A172 (cell line): ENCODE measurements around the gene PWWP2B. TPM values are rescaled to one million over a fixed set of nuclear protein-coding genes. Genes with fewer than 3 reads are reported as not detected.

ENCODE experiments used
- DNase-seq: peaks from one replicate; pipeline ENCODE4 v3.0.0-alpha.2; 2015; ENCODE audit warnings: low spot score
- total RNA-seq: library from RNA; depleted of rRNA; stranded (reverse); fragments of >200 nt; shearing (Covaris generic); gene quantifications from 2 replicates; pipeline ENCODE4 v1.2.3, GENCODE V29; 2014

PWWP2B gene
- total RNA-seq, 1 experiment from 2014 or later: 20.9 TPM

DNA sequence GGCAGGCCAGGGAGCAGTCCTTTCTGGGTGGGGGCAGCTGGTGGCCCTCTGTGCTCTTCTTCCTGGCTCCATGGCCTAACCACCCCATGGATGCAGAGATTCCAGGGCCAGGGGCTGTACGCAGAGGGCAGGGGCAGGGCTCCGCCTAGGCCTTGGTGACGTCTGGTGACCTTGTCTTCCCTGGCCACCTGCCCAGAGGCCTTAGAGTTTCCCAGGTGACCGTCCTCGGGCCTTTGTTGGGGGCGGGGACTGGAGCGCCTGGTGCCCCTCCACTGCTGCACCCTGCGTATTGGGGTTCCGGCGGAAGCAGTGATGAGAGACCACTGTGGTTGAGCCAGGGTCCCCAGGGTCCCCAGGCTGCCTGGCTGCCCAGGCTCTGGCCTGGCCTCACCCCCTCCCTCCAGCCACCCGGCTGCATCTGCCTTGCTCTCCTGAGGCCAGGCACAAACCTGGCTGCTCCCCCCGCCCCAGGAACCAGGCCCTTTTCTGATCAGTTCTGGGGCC is 10.3 kb downstream of the PWWP2B start:
- DNase-seq: no peak

DNA sequence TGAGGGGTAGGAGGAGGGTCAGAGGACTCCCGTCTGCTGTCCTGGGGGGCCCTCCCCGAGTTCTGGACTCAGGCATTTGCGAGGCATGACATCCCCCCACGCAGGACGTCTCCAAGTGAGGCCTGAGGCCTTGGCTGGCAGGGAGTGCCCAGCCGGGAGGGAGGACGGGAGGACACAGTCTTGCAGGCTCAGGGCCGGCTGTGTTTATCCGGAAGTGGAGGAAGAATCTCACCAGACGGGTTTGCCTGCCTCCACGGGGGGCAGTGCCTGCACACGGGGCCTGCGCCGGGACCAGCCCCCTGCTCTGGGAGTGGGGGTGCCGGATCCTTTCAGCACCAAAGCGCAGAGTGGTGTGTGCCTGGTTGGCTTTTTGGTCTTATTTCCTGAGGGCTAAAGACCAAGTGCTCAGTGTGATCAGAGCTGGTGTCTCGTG is 10.9 kb downstream of the PWWP2B start:
- DNase-seq: no peak

DNA sequence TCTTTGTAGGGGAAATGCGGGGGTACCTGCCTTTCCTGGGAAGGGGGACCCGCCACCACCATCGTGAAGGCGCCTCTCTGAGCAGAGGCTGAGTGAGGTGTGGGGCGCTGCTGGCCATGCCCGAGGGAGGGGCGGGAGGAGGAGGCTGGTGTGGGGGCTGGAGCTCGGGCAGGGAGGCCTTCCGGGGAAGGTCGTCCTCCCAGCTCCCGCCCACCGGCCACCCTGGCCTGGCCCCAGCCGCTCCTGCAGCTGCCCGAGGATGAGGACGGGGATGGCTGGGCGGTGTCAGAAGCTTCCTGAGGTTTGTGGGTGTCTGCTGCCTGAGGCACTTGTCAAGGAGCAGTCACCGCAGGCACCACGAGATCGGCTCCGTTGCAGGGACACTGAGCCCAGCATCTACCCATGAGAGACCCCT is 11.4 kb downstream of the PWWP2B start:
- DNase-seq: peak; percentile 36

DNA sequence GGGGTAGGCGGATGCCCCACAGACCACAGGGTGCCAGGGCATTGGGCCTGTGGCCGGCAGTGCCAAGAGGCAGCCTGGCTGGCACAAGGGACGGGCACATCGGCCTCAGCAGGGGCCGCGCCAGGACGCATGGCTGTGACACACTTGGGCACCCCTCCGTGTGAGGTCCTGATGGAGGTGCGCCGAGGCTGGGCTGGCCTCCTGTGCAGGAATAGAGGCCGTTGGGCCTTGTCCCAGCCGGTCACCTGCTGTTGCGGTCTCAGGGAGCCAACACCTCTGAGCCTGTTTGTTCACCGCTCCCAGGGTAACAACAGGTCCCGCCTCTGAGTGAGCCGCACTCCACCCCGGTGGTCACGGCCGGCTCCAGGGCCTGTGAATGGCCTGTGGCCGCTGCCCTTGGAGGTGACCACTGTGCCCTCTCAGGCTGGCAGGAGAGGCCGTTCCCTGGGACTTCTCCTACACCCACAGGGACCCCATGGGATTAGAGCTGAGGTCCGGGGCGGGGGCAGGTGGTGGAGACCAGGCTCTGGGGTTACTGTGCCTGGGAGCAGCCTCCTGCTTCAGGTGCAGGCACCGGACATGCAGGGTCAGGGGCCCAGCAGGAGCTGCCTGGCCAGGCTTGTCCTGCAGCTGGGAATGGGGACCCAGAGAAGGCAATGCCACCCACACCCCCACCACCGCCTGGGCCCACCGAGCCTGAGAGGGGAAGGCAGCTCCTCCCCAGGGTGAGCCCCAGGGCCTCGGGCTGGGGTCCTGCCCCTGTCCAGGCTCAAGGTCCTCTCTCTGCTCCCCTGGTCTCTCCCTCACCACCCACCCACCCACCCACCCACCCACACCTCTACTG is 12.0 kb downstream of the PWWP2B start:
- DNase-seq: no peak

DNA sequence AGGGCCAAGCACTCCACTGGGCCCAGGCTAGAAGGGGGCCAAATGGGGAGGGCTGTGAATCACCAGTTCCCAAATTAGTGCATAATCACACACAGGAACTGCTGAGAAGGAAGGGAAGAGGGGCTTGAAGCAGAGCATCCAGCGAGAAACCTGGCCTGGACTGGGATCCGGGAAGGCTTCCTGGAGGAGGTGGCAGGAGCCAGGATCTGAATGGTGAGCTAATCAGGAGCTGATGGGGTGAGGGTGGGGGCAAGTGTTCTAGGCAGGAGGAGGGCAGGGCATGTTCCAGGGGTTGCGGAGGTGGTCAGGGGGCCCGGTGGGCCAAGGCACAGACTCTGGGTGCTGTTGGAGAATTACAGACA is 12.6 kb downstream of the PWWP2B start:
- no peak for DNase-seq

DNA sequence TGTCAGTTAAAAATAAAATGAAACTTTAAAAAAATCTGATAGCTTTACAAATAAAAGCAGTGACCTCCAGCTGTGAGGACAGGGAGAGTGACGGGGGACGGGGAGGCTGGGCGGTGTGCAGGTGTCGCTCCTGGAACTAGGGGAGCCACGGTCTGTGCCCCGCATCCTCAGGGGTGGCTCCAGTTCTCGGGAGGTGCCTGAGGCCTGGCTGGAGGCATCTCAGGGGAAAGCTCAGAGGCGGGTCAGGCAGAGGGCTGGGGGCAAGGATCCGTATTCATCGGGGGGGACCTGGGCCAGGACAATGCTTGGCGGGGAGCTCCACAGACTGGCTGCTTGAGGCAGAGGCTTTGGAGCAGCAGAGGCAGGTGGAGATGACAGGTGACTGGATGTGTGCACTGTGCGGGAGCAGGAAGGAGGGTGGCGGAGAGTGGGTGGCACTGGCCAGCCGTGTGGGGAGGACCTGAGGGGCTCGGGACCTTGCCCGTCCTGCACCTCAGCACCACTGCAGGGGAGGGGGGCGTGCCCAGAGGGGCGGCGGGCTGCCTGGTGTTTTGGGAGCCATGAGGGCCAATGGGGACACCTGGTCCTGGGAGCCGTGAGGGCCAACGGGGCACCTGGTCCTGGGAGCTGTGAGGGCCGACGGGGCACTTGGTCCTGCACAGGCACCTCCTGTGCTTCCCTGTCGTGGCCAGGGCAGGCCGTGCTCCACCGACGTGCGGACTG is 13.2 kb downstream of the PWWP2B start:
- DNase-seq: no peak

DNA sequence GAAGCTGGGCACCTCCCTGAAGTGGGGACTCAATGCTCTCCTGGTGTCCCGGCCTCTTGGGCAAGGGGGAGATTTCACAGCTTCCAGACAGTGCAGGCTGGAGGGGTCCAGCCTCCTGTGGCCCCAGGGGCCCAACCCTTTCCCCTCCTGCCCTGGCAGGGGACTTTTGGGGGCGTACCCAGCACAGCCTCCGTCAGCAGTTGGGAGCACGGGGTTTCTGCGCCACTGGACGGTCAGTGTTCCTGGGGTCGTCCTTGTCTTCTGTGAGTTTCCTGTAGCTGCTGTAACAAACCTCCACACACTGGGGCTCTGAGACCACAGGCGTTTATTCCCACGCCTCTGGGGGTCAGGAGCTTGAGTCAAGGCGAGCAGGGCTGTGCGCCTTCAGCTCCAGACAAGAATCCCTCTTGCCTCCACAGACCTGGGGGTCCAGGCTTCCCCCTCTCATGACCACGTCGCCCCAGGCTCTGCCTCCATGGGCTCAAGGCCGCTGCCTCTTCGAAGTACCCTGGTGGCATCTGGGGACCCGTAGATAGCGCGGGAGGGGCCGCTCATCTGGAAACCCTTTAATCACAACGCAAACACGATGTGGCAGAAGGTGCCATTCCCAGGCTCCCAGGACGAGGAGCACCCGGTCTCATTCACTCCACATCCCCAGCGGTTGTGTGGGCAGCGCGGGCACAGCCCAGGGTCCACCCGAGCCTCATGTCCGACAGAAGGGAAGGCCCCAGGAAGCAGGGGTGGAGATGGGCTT is 14.0 kb downstream of the PWWP2B start:
- no peak for DNase-seq

DNA sequence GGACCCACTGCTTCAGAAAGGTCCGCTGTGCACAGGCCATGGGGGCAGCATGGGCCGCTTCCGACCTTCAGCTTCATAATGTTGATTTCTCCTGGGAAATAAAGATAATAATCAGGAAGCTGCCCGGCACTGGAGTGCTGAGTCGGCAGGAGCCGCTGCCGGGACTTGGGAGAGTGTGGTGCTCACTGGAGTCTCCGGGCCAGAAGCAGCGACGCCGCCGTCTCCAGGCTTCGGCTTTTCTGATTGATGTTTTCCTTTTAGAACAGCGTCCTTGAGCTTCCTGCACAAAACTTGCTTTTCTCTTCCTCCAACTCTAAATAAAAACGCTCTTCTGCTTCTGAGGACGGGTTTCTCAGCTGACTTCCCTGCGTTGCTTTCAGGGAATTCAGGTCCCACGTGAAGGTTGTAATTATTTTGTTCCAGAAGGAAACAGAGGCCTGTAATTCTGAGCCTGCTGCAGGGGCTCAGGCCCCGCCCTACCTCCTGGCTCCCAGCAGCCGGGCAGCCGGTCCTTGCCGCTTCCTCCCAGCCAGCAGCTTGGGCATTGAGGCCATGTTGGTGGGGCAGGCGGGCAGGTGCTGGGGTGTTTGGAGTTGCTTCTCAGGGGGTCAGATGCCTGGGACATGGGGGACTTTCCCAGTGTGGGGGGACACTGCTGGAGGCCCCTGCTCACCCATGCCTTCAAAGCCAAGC is 14.7 kb downstream of the PWWP2B start:
- DNase-seq: peak; percentile 59

DNA sequence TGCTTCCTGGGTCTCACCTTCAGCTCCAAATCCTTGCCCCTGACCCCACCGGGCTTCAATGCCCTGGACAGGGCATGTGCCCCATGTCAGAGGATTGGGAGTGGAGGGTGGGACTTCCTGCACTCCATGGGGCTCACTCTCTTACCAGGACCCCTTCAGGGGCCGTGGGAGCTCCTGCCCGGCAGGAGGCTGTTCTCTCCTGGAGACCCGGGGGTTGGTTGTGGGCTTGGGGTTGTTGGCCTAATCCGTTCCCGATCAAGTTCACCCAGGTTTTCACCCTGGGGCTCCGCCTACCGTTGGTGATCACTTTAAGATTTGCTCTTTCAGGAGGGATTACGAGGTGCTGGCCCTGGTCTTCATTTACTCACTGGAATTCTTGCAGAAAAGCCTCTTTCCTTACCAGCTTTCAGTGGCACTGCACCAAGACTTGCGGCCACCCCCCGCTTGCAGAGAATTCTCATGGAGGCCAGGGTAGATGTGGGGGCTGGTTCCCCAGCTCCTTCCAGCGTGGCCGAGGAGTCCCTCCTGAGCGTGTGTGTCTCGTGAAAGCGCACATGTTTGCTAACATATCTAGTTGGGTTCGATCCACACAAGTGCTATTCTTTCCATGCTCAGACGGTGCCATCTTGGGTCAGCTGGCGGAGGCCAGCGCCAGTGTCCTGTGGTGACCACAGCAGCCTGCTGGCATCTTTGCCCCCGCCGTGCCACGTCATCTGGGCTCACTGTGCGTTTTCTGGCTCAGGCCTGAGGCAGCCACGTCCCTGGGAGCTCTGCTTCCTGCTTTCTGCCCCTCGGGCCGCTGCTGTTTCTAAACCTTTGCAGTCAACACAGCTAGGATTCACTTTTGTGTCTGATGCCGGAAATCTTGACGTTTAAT is 15.6 kb downstream of the PWWP2B start:
- no peak for DNase-seq

DNA sequence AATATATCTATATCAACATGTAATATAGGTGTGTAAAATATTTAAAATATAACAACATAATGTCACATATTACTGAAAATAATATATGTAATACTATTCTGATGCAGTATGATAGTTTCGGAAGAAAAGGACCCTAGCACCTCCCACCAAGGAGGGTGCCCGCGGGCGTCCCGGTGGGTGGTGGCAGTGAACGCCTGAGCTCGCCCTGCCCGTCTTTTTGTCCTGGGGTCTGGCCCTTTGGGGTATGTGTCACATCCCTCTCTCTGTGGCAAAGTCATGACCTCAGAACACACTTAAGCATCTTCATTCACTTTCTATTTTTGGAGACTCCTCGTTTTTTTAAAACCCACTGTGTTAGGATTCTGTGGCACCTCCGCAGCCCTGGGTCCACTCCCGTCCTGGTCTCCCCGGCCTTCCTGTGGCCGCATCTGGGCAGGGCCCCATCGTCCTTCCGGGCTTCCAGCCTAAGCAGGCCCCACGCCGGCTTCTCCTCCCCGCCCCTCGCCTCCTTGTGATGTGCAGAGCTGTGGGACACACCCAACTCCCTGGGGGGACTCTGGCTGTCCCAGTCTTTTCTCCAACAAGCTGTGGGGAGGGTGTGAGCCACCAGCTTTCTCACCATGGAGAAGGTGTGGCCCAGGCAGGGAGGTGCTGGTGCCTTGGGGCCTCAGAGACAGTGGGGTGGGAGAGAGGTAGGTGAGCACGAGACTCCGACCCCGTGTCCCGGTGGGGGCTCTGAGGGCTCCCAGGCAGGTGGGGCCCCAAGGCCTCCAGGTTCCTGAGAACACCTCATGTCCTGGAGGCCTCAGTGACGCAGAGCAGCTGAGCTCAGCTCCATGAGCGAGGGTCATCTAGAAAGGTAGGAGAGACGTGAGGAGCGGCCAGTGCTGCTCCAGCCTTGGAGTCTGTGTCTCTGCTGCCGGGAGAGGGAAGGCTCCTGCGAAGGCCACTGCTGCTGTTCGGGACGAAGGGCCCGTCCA is 16.5 kb downstream of the PWWP2B start:
- DNase-seq: peak; percentile 60

DNA sequence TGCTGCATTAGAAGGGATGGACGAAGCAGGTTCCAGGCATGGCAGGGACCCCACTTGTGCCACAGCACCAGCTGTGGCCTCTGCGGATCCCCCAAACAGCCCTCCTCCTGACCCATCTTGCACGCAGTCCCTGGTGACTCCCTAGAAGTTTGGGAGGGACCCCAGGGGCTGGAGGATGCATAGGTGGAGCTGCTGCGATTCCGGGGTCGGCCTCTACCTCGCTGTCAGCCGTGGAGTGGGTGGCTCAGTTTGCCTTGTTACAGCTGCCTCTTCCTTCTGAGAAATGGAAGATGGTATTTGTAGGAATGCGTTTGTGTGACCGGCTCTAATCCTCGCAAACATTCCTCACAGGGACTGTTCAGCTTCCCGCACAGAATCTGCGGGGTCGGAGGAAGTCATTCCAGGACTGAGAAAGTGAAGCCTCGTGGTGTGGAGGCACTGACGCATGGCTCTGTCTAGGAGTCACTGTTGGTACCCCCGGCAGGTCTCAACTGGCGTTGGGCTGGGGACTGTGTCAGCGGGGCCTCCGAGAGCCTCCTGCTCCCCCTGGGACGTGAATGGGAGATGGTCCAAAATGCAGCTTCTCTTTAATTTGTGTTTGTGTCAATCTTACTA is 17.5 kb downstream of the PWWP2B start:
- DNase-seq: no peak

DNA sequence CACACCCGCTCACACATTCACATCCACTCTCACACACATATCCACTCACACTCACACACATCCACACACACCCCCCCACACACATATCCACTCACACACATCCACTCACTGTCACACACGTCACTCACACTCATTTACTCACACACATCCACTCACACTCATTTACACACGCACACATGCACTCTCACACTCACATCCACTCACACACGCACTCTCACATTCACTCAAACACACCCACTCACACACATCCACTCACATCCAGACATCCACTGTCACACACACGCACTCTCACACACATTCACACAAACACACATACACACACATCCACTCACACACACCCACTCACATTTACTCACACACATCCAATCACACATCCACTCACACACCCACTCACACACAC is 18.3 kb downstream of the PWWP2B start:
- no peak for DNase-seq

DNA sequence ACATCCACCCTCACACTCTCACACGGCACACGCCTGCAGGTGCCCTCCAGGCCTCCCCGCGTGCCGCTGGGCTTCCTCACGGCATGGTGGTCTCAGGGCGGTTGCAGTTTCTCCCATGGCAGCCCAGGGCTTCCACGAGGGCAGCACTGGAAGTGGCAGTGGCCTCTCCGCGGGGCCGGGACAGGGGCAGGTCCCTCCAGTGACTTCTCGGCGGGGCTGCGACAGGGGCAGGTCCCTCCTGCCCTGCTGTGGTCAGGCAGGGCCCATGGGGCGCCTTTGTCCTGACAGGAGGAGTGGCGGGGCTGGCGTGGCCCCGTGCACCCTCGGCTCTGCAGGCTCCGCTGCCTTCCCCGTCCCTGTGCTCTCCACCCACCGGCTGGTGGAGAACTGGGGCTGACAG is 19.0 kb downstream of the PWWP2B start:
- DNase-seq: no peak

DNA sequence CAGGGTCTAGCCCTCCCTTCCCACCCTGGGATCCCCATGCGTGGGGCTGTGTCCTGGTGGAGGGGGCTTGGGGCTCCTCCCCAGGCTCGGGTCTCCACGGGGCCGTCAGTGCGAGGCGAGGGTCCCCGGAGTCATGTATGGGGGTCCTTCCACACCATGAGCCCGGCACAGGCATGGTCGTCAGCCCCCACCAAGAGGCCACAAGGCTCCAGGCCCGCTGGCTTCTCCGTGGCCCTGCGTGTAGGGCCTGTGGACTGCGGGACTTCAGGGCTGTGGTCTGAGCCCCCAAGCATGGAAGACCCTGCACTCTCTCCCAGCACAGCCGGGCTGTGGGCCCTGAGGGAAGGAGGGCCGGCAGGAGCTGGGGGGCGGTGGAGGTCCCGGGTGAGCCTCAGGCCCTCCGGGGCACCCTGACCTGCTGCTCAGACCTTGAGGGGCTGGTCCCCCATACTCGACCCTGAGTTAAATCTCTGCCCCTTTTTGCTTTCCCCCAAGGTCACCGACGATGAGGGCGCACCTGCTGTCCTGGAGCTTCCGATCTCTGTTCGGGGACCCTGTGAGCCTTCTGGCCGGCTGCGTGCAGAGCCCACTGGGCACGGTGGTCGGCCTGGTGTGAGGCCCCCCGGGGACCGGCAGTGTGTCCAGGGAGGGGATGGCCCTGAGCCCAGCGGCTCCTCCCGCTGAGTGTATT is 19.7 kb downstream of the PWWP2B start:
- no peak for DNase-seq

DNA sequence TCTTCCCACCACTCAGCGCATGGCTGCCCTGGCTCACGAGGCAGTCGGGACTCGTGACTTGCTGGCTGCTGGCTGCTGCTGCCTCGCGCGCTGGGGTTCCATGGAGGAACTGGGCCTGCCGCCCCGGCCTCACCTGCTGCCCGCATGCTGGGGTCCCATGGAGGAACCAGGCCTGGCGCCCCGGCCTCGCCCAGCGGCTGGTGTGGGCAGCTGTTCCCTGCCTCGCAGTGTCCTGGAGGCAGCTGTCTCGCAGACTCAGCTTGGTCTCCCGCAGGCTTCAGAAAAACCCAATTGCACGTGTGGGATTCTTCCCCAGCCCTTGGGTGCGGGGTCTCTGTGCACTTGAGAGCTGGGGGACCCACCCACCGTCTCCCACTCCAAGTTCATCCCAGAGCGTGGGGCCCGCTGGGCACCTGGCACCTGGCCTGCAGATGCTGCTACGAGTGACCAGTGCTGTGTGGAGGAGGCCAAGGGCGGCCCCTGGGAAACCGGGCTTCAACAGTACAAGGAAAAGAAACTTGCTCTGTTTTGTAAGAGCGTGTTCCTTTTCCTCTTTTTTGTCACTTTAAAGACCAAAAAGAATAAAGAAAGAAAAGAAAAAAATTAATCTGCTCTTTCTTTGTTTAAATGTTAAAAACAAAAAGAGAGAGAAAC is 20.4 kb downstream of the PWWP2B start:
- DNase-seq: no peak

DNA sequence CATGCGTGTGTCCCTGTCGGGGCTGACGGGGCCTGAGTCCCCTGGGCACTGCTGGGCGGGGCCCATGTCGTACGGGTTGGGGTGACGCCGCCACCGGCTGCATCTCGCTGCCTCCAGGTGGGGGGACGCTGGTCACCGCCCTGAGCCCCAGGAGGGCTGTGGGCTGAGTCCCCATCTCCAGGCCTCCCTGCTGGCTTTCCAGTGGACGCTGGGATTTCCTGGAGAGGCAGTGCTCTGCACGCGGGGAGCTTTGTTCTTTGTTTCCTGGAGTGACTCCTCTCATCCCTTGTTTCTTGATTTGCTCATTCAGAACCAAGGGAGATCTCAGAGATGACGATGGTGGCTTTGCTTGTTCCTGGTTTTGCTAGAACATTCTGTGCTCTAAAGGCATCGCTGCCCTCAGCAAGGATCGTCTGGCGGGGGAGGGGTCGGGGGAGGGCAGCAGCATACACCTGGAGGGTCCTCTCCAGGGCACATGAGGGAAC is 21.0 kb downstream of the PWWP2B start:
- DNase-seq: no peak

DNA sequence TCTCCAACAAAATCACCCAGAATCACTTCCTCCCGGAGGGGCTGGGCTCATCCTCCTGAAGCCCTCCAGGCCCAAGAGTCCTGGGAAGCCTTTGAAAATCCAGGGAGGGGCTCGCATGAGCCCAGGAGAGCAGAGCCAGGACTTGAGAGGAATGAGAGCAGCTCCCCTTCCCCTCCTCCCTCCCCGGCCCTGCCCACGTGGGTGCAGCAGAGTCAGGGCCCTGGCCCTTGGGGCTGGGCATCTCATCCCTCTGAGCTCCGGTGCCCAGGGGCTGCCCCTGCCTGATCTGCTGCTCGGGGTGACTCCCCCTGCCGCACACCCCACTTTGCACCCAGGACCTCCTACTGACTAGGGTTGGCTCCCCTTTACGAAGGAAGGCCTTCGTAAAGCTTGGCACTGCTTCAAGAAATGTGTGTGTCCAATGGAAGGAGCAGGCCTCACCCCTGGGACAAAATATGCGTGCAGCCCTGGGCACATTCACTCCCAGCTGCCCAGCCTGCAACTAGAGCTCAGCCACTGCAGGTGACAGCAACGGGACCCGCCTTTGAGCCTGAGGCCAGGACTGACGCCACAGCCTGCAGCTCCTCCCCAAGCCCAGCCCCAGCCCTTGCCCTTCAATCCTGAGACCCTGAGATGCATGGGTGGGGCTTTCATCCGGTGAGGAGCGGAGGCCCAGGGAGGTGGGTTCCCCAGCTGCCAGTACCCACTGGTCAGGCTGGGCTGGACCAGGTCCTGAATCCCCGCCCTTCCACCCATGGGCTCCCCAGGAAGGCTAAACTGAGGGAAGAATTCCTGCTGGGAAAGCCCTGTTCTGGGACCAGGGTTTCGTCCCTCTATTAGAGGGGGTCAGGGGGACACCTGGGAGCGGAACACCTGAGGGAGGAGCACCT is 21.8 kb downstream of the PWWP2B start:
- peak; percentile 72 for DNase-seq
